Measurements from ENCODE around the gene ATPAF2. TPM values are rescaled to one million over a fixed set of nuclear protein-coding genes. Genes with fewer than 3 reads are reported as not detected.

ATPAF2 gene
- polyA plus RNA-seq, 2 of the 4 experiments (the other 2 are of a cell fraction): 20.0 to 21.4 TPM

GRCh38 chr17:18064053-18064452 lies 25.1 kb upstream of the ATPAF2 start:
- H3K9me3 ChIP-seq: no peaks in the 10 kb centered on the region
- H3K4me1 ChIP-seq: peaks cover 3% of the 10 kb centered on the region; the same call in 1 of the 3 replicates
- POLR2A ChIA-PET: no interaction called here
- CTCF ChIA-PET: interaction anchor here (1.2 kb wide), 1 partner anchor 37 kb away, joined by 3 read pairs; no protein-coding TSS in a partner anchor
- H3K27ac ChIP-seq: no peak overlapping the region
- no peak overlapping the region for H3K4me3 ChIP-seq
- H3K4me2 ChIP-seq: no peak overlapping the region
- WGBS (ENCODE audit: missing lambda C conversion rate): 93% methylated on average over 2 of the region's 2 CpGs
- TF ChIP-seq CEBPB (IDR thresholded peaks at IDR 0.05): no peak
- no peak for TF ChIP-seq GATA3 (IDR thresholded peaks at IDR 0.05; ENCODE audit: borderline replicate concordance)
- TF ChIP-seq HEYL (CRISPR knock-in tag; IDR thresholded peaks at IDR 0.05): no peak
- TF ChIP-seq HOXB13 (CRISPR knock-in tag; IDR thresholded peaks at IDR 0.05; ENCODE audit: low read depth): no peak
- no peak for TF ChIP-seq ESRRA (IDR thresholded peaks at IDR 0.05; ENCODE audit: borderline replicate concordance, low read length)
- no peak for TF ChIP-seq BHLHE40 (IDR thresholded peaks at IDR 0.05; ENCODE audit: low read depth, low read length)
- TF ChIP-seq RARB (CRISPR knock-in tag; IDR thresholded peaks at IDR 0.05): no peak
- no peak for TF ChIP-seq JUNB (IDR thresholded peaks at IDR 0.05)
- no peak for TF ChIP-seq POLR2A (IDR thresholded peaks at IDR 0.05; ENCODE audit: low read length)
- DNase-seq (ENCODE audit: low read depth in 1 of 2, low spot score in 1 of 2) (no peak), ATAC-seq (no peak), FAIRE-seq (peak; percentile 23)

GRCh38 chr17:18059283-18059682 lies 20.3 kb upstream of the ATPAF2 start:
- 91% methylated on average over 5 of the region's 5 CpGs for WGBS (ENCODE audit: missing lambda C conversion rate)
- FAIRE-seq: no peak
- DNase-seq (ENCODE audit: low read depth in 1 of 2, low spot score in 1 of 2): no peak
- Histone ChIP-seq H3K27ac (no peak overlapping the region), H3K4me2 (no peak overlapping the region), H3K4me1 (no peaks in the 10 kb centered on the region), H3K4me3 (no peak overlapping the region), H3K9me3 (no peaks in the 10 kb centered on the region)
- no peak for TF ChIP-seq ESRRA (IDR thresholded peaks at IDR 0.05; ENCODE audit: borderline replicate concordance, low read length)
- no peak for TF ChIP-seq ZFP36 (IDR thresholded peaks at IDR 0.05; ENCODE audit: borderline replicate concordance, partially characterized antibody)
- TF ChIP-seq, protein P1, sequence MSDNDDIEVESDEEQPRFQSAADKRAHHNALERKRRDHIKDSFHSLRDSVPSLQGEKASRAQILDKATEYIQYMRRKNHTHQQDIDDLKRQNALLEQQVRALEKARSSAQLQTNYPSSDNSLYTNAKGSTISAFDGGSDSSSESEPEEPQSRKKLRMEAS (IDR thresholded peaks at IDR 0.05): no peak
- TF ChIP-seq ELK1 (IDR thresholded peaks at IDR 0.05; ENCODE audit: low read depth, low read length): no peak
- no peak for TF ChIP-seq HOXB13 (CRISPR knock-in tag; IDR thresholded peaks at IDR 0.05; ENCODE audit: low read depth)
- TF ChIP-seq RARB (CRISPR knock-in tag; IDR thresholded peaks at IDR 0.05): no peak
- no peak for TF ChIP-seq HDAC2 (IDR thresholded peaks at IDR 0.05)
- no peak for TF ChIP-seq FOSB (CRISPR knock-in tag; IDR thresholded peaks at IDR 0.05)
- TF ChIP-seq, protein P2, sequence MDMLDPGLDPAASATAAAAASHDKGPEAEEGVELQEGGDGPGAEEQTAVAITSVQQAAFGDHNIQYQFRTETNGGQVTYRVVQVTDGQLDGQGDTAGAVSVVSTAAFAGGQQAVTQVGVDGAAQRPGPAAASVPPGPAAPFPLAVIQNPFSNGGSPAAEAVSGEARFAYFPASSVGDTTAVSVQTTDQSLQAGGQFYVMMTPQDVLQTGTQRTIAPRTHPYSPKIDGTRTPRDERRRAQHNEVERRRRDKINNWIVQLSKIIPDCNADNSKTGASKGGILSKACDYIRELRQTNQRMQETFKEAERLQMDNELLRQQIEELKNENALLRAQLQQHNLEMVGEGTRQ (IDR thresholded peaks at IDR 0.05): no peak
- TF ChIP-seq REST (IDR thresholded peaks at IDR 0.05): no peak
- no peak for TF ChIP-seq CHD2 (IDR thresholded peaks at IDR 0.05; ENCODE audit: low read length, partially characterized antibody)
- TF ChIP-seq, protein P3, sequence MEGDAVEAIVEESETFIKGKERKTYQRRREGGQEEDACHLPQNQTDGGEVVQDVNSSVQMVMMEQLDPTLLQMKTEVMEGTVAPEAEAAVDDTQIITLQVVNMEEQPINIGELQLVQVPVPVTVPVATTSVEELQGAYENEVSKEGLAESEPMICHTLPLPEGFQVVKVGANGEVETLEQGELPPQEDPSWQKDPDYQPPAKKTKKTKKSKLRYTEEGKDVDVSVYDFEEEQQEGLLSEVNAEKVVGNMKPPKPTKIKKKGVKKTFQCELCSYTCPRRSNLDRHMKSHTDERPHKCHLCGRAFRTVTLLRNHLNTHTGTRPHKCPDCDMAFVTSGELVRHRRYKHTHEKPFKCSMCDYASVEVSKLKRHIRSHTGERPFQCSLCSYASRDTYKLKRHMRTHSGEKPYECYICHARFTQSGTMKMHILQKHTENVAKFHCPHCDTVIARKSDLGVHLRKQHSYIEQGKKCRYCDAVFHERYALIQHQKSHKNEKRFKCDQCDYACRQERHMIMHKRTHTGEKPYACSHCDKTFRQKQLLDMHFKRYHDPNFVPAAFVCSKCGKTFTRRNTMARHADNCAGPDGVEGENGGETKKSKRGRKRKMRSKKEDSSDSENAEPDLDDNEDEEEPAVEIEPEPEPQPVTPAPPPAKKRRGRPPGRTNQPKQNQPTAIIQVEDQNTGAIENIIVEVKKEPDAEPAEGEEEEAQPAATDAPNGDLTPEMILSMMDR (IDR thresholded peaks at IDR 0.05): no peak
- no peak for TF ChIP-seq TP53 (CRISPR knock-in tag; IDR thresholded peaks at IDR 0.05)
- no peak for TF ChIP-seq BHLHE40 (IDR thresholded peaks at IDR 0.05; ENCODE audit: low read depth, low read length)
- no peak for TF ChIP-seq RAD21 (conservative IDR thresholded peaks at IDR 0.05 in 1 of 2, IDR thresholded peaks at IDR 0.05 in 1 of 2)
- TF ChIP-seq PHF8 (IDR thresholded peaks at IDR 0.05; ENCODE audit: borderline replicate concordance, low read depth): no peak
- TF ChIP-seq EHMT2 (IDR thresholded peaks at IDR 0.05; ENCODE audit: low read depth): no peak
- TF ChIP-seq E2F6 (IDR thresholded peaks at IDR 0.05; ENCODE audit: borderline replicate concordance, low read depth): no peak
- no peak for TF ChIP-seq FOXS1 (CRISPR knock-in tag; IDR thresholded peaks at IDR 0.05)
- CTCF ChIA-PET: interaction anchor here (1.2 to 1.5 kb wide), 2 partner anchors 24 to 247 kb away, joined by 3 read pairs; no protein-coding TSS in a partner anchor
- POLR2A ChIA-PET: interaction anchor here (0.7 kb wide), 1 partner anchor 101 kb away, joined by 3 read pairs; no protein-coding TSS in a partner anchor
- ATAC-seq: no peak
